Right lobe of liver (tissue), 4 donors: ENCODE results near the gene RGS14.

Experiments used
- CTCF ChIP-seq, 4 donors: fragments of 200-600 bp in 3 of 4; fragments of 450-650 bp in 1 of 4; IDR thresholded peaks; one replicate each; pipeline versions ENCODE4 v1.5.1 to v1.8.0; 2016 to 2022; ENCODE audit warnings: antibody characterized with exemption in 4 of 4, mild to moderate bottlenecking in 2 of 4
- POLR2A ChIP-seq: fragments of 450-650 bp; IDR thresholded peaks from one replicate; pipeline ENCODE4 v1.6.1; 2017; ENCODE audit warnings: antibody characterized with exemption, mild to moderate bottlenecking
- donor health status: DM: no; HTN: no; CAD: no.
- donor health status: DM: no; HTN: no; CAD: no.
- donor health status: DM: no; HTN: yes; CAD: no.

GRCh38 chr5:177392765-177393164 is 35.0 kb downstream of the RGS14 start:
- no peak for TF ChIP-seq POLR2A
- no peak for TF ChIP-seq CTCF (IDR thresholded peaks at IDR 0.05)
